A549 (cell line): ENCODE data around the gene CMIP. TPM values are rescaled to one million over a fixed set of nuclear protein-coding genes. Genes with fewer than 3 reads are reported as not detected.

Source experiments
- ATAC-seq, 2 experiments: fragments of 200-7000 bp in 1 of 2; fragments of >200 bp in 1 of 2; cut with Nextera tagmentation in 1 of 2; cut with Tn5 transposase in 1 of 2; 3 replicates each; pipeline versions ENCODE4 v1.8.0 to v1.9.1; 2018 to 2020; ENCODE audit warnings: mild to moderate bottlenecking in 1 of 2, moderate library complexity in 1 of 2
- CTCF ChIA-PET: fragments of 300-600 bp; sonication (Branson Sonifier 250); formaldehyde crosslinking; extraction: SDS; loops from one replicate; lab custom pipeline; 2021; ENCODE audit warnings: antibody characterized with exemption, inconsistent platforms; lab: Yijun Ruan, JAX
- POLR2A ChIA-PET: fragments of 350-600 bp; formaldehyde crosslinking; extraction: SDS; loops from one replicate; lab custom pipeline; 2021; ENCODE audit warnings: antibody characterized with exemption, inconsistent platforms; lab: Yijun Ruan, JAX
- DNase-seq, 2 experiments: peaks; one replicate each; pipeline versions ENCODE4 v3.0.0 to v3.0.0-alpha.2; 2011 to 2016; ENCODE audit warnings: low read depth in 1 of 2, low spot score in 1 of 2
- FAIRE-seq: peaks from 2 replicates; lab custom pipeline; 2011; peaks lifted over from hg19 to GRCh38; lab: Jason Lieb, UNC
- H3K27ac ChIP-seq, 2 experiments: fragments of >200 bp; sonication (Bioruptor Twin); formaldehyde crosslinking; 3 replicates each; pipeline ENCODE4 v1.5.1; 2016 to 2017
- H3K4me1 ChIP-seq: fragments of >200 bp; sonication (Bioruptor Twin); formaldehyde crosslinking; 3 replicates; pipeline ENCODE4 v1.6.1; 2016
- H3K4me2 ChIP-seq: fragments of >200 bp; sonication (Bioruptor Twin); formaldehyde crosslinking; 3 replicates; pipeline ENCODE4 v1.6.1; 2016
- H3K4me3 ChIP-seq: fragments of >200 bp; sonication (Bioruptor Twin); formaldehyde crosslinking; 3 replicates; pipeline ENCODE4 v1.5.1; 2016
- H3K9me3 ChIP-seq: fragments of >200 bp; sonication (Bioruptor Twin); formaldehyde crosslinking; 3 replicates; pipeline ENCODE4 v1.6.1; 2016
- BHLHE40 ChIP-seq: IDR thresholded peaks from 2 replicates; pipeline ENCODE4 v1.6.1; 2012; ENCODE audit warnings: low read depth, low read length, inconsistent platforms
- CBX8 ChIP-seq: fragments of 200-600 bp; sonication (generic); IDR thresholded peaks from 2 replicates; pipeline ENCODE4 v1.6.1; 2016
- CEBPB ChIP-seq, 2 experiments: fragments of >200 bp in 1 of 2; sonication (Bioruptor Twin) in 1 of 2; formaldehyde crosslinking in 1 of 2; IDR thresholded peaks; 2 replicates each; pipeline ENCODE4 v1.6.1; 2012 to 2016
- EHF ChIP-seq: fragments of 250-450 bp; sonication (Bioruptor Pico); IDR thresholded peaks from 2 replicates; pipeline ENCODE4 v1.5.0; 2020; ENCODE audit warnings: mild to moderate bottlenecking
- EP300 ChIP-seq, 2 experiments: fragments of >200 bp; sonication (Bioruptor Twin); formaldehyde crosslinking; IDR thresholded peaks; 2 replicates in 1 of 2; 3 replicates in 1 of 2; pipeline ENCODE4 v1.6.1; 2016 to 2017
- FOSB ChIP-seq: fragments of 250-450 bp; sonication (Bioruptor Pico); IDR thresholded peaks from 2 replicates; pipeline ENCODE4 v1.5.0; 2020; ENCODE audit warnings: mild to moderate bottlenecking, moderate library complexity
- FOSL2 ChIP-seq, 2 experiments: fragments of 450-650 bp in 1 of 2; fragments of >200 bp in 1 of 2; sonication (Bioruptor Twin) in 1 of 2; formaldehyde crosslinking; IDR thresholded peaks; 2 replicates each; pipeline versions ENCODE4 v1.5.0 to v1.6.1; 2016 to 2020; ENCODE audit warnings: mild to moderate bottlenecking in 1 of 2, moderate library complexity in 1 of 2
- GATA3 ChIP-seq: IDR thresholded peaks from 2 replicates; pipeline ENCODE4 v1.6.1; 2012; ENCODE audit warnings: borderline replicate concordance
- HDAC2 ChIP-seq: fragments of 200-600 bp; sonication (generic); IDR thresholded peaks from 2 replicates; pipeline ENCODE4 v1.6.1; 2016
- HOXA7 ChIP-seq: fragments of 250-450 bp; sonication (Bioruptor Pico); IDR thresholded peaks from 2 replicates; pipeline ENCODE4 v1.5.0; 2020; ENCODE audit warnings: mild to moderate bottlenecking, moderate library complexity
- HOXB13 ChIP-seq: fragments of 250-450 bp; sonication (Bioruptor Pico); IDR thresholded peaks from 2 replicates; pipeline ENCODE4 v1.5.0; 2020; ENCODE audit warnings: low read depth, mild to moderate bottlenecking, moderate library complexity
- HOXB5 ChIP-seq: fragments of 250-450 bp; sonication (Bioruptor Pico); IDR thresholded peaks from 2 replicates; pipeline ENCODE4 v1.5.0; 2020; ENCODE audit warnings: mild to moderate bottlenecking, moderate library complexity
- JUN ChIP-seq, 2 experiments: fragments of >200 bp; sonication (Bioruptor Twin); formaldehyde crosslinking; IDR thresholded peaks; 2 replicates in 1 of 2; 3 replicates in 1 of 2; pipeline ENCODE4 v1.6.1; 2016 to 2017
- KDM5A ChIP-seq: fragments of 200-600 bp; sonication (generic); IDR thresholded peaks from 2 replicates; pipeline ENCODE4 v1.6.1; 2016; ENCODE audit warnings: antibody characterized with exemption, mild to moderate bottlenecking
- MYC ChIP-seq: IDR thresholded peaks from 2 replicates; pipeline ENCODE4 v1.6.1; 2012; ENCODE audit warnings: mild to moderate bottlenecking, inconsistent platforms, low read length, improper control_type of control experiment, borderline replicate concordance
- NFE2L2 ChIP-seq: fragments of 150-350 bp; conservative IDR thresholded peaks from 2 replicates; pipeline ENCODE4 v1.6.1; 2014; ENCODE audit warnings: low read length
- NR3C1 ChIP-seq: fragments of >200 bp; sonication (Bioruptor Twin); formaldehyde crosslinking; IDR thresholded peaks from 3 replicates; pipeline ENCODE4 v1.6.1; 2017
- PHF8 ChIP-seq: fragments of 200-600 bp; sonication (generic); IDR thresholded peaks from 2 replicates; pipeline ENCODE4 v1.6.1; 2016; ENCODE audit warnings: low read depth, mild to moderate bottlenecking, antibody characterized with exemption, moderate library complexity, borderline replicate concordance
- RCOR1 ChIP-seq: fragments of 150-350 bp; IDR thresholded peaks from 2 replicates; pipeline ENCODE4 v1.6.1; 2014; ENCODE audit warnings: antibody characterized with exemption, low read length, low read depth
- RNF2 ChIP-seq: fragments of 200-600 bp; sonication (generic); IDR thresholded peaks from 2 replicates; pipeline ENCODE4 v1.6.1; 2016; ENCODE audit warnings: low read depth, mild to moderate bottlenecking, antibody characterized with exemption, moderate library complexity, borderline replicate concordance
- SREBF2 ChIP-seq: fragments of 450-650 bp; IDR thresholded peaks from 2 replicates; pipeline ENCODE4 v1.6.1; 2014; ENCODE audit warnings: mild to moderate bottlenecking, moderate library complexity
- TFCP2L1 ChIP-seq: fragments of 250-450 bp; sonication (Bioruptor Pico); IDR thresholded peaks from 2 replicates; pipeline ENCODE4 v1.5.0; 2021; ENCODE audit warnings: mild to moderate bottlenecking
- ZC3H11A ChIP-seq: fragments of 450-650 bp; IDR thresholded peaks from 2 replicates; pipeline ENCODE4 v1.6.1; 2014; ENCODE audit warnings: antibody characterized with exemption, mild to moderate bottlenecking
- WGBS: methylation state at CpG from one replicate; pipeline ENCODE4 v1.1.6; 2017; ENCODE audit errors: missing lambda C conversion rate; 5-methylcytosine and 5-hydroxymethylcytosine counted together
- polyA plus RNA-seq, 4 experiments: library from polyadenylated mRNA; depleted of rRNA in 3 of 4; stranded (reverse); fragments of >200 nt; fragmentation: RNase III in 1 of 4; extraction: RNeasy Plus Mini Kit Qiagen cat#74134 plus additional on column Dnase treatment in 1 of 4; gene quantifications; 2 replicates in 3 of 4; 3 replicates in 1 of 4; pipeline ENCODE4 v1.2.3, GENCODE V29; 2011 to 2017
- TF ChIP-seq, protein P1 (sequence below): fragments of 250-450 bp; sonication (Bioruptor Pico); IDR thresholded peaks from 2 replicates; pipeline ENCODE4 v1.5.0; 2020; ENCODE audit warnings: low read depth, mild to moderate bottlenecking, moderate library complexity
- TF ChIP-seq, protein P2 (sequence below): fragments of 450-650 bp; IDR thresholded peaks from 2 replicates; pipeline ENCODE4 v1.6.1; 2014; ENCODE audit warnings: antibody characterized with exemption
- TF ChIP-seq, protein P3 (sequence below): IDR thresholded peaks from 2 replicates; pipeline ENCODE4 v1.6.1; 2012
- TF ChIP-seq, protein P4 (sequence below): IDR thresholded peaks from 2 replicates; pipeline ENCODE4 v1.6.1; 2012
- TF ChIP-seq, protein P5 (sequence below): fragments of 250-450 bp; sonication (Bioruptor Pico); IDR thresholded peaks from 2 replicates; pipeline ENCODE4 v1.5.0; 2021; ENCODE audit warnings: mild to moderate bottlenecking, moderate library complexity, borderline replicate concordance
- TF ChIP-seq, protein P6 (sequence below): IDR thresholded peaks from 2 replicates; pipeline ENCODE4 v1.6.1; 2012; ENCODE audit warnings: low read depth, borderline replicate concordance

Gene CMIP
- polyA plus RNA-seq, 2 of the 4 experiments (the other 2 are of a cell fraction), result 21.6 to 125 TPM

- TF ChIP-seq RCOR1, result no peak
- TF ChIP-seq EP300 (IDR thresholded peaks at IDR 0.05), result no peak
- TF ChIP-seq NFE2L2, result no peak
These were observed 198.3 kb downstream of the CMIP start (continued) for GRCh38 chr16:81642943-81643342.

- ATAC-seq, result peak; percentile 4 to 29; a peak in 3 of 6 replicates
- TF ChIP-seq BHLHE40 (no peak), MYC (no peak), RCOR1 (no peak), NR3C1 (no peak), GATA3 (no peak), TFCP2L1 (no peak), NFE2L2 (no peak), RNF2 (no peak), JUN (IDR thresholded peaks at IDR 0.05) (no peak)
- TF ChIP-seq, protein P1, sequence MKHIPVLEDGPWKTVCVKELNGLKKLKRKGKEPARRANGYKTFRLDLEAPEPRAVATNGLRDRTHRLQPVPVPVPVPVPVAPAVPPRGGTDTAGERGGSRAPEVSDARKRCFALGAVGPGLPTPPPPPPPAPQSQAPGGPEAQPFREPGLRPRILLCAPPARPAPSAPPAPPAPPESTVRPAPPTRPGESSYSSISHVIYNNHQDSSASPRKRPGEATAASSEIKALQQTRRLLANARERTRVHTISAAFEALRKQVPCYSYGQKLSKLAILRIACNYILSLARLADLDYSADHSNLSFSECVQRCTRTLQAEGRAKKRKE, result no peak
- TF ChIP-seq, protein P2, sequence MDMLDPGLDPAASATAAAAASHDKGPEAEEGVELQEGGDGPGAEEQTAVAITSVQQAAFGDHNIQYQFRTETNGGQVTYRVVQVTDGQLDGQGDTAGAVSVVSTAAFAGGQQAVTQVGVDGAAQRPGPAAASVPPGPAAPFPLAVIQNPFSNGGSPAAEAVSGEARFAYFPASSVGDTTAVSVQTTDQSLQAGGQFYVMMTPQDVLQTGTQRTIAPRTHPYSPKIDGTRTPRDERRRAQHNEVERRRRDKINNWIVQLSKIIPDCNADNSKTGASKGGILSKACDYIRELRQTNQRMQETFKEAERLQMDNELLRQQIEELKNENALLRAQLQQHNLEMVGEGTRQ, result no peak
- TF ChIP-seq, protein P3, sequence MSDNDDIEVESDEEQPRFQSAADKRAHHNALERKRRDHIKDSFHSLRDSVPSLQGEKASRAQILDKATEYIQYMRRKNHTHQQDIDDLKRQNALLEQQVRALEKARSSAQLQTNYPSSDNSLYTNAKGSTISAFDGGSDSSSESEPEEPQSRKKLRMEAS, result no peak
- TF ChIP-seq, protein P4, sequence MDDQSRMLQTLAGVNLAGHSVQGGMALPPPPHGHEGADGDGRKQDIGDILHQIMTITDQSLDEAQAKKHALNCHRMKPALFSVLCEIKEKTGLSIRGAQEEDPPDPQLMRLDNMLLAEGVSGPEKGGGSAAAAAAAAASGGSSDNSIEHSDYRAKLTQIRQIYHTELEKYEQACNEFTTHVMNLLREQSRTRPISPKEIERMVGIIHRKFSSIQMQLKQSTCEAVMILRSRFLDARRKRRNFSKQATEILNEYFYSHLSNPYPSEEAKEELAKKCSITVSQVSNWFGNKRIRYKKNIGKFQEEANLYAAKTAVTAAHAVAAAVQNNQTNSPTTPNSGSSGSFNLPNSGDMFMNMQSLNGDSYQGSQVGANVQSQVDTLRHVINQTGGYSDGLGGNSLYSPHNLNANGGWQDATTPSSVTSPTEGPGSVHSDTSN, result no peak
- 84% methylated on average over 18 of the region's 20 CpGs for WGBS
- Histone ChIP-seq H3K4me1 (peaks cover 69% of the 10 kb centered on the region), H3K9me3 (no peaks in the 10 kb centered on the region), H3K27ac (peak overlapping the region; percentile 17 to 47; a peak in 4 of 6 replicates), H3K4me3 (no peak overlapping the region), H3K4me2 (no peak overlapping the region)
- DNase-seq, result peak in 1 of 2 experiments; percentile 60
- no peak for FAIRE-seq
- POLR2A ChIA-PET, result no interaction called here
- CTCF ChIA-PET, result no interaction called here
These were observed 200.7 kb downstream of the CMIP start for GRCh38 chr16:81645266-81645694.

- POLR2A ChIA-PET, result no interaction called here
- TF ChIP-seq HOXB5 (CRISPR knock-in tag), result no peak
- TF ChIP-seq ZC3H11A, result no peak
- TF ChIP-seq HOXA7 (CRISPR knock-in tag), result no peak
- TF ChIP-seq FOSL2 (IDR thresholded peaks at IDR 0.05), result no peak
- no peak for TF ChIP-seq FOSL2 (CRISPR knock-in tag; IDR thresholded peaks at IDR 0.05)
- TF ChIP-seq FOSB (CRISPR knock-in tag), result no peak
- TF ChIP-seq CEBPB (IDR thresholded peaks at IDR 0.05), result no peak
- TF ChIP-seq SREBF2, result no peak
- TF ChIP-seq EHF (CRISPR knock-in tag), result no peak
- no peak for TF ChIP-seq HDAC2
- no peak for TF ChIP-seq HOXB13 (CRISPR knock-in tag)
- TF ChIP-seq CBX8, result no peak
- TF ChIP-seq, protein P5, sequence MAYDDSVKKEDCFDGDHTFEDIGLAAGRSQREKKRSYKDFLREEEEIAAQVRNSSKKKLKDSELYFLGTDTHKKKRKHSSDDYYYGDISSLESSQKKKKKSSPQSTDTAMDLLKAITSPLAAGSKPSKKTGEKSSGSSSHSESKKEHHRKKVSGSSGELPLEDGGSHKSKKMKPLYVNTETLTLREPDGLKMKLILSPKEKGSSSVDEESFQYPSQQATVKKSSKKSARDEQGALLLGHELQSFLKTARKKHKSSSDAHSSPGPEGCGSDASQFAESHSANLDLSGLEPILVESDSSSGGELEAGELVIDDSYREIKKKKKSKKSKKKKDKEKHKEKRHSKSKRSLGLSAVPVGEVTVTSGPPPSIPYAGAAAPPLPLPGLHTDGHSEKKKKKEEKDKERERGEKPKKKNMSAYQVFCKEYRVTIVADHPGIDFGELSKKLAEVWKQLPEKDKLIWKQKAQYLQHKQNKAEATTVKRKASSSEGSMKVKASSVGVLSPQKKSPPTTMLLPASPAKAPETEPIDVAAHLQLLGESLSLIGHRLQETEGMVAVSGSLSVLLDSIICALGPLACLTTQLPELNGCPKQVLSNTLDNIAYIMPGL, result no peak
- no peak for TF ChIP-seq PHF8
- TF ChIP-seq, protein P6, sequence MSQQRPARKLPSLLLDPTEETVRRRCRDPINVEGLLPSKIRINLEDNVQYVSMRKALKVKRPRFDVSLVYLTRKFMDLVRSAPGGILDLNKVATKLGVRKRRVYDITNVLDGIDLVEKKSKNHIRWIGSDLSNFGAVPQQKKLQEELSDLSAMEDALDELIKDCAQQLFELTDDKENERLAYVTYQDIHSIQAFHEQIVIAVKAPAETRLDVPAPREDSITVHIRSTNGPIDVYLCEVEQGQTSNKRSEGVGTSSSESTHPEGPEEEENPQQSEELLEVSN, result no peak
- no peak for TF ChIP-seq KDM5A
- TF ChIP-seq NR3C1, result no peak
- no peak overlapping the region for H3K4me2 ChIP-seq
- no peak for DNase-seq
- no peak overlapping the region for H3K4me3 ChIP-seq
- no peaks in the 10 kb centered on the region for H3K9me3 ChIP-seq
- ATAC-seq, result no peak
- no peak for FAIRE-seq
- 93% methylated on average over 3 of the region's 4 CpGs for WGBS
- CTCF ChIA-PET, result no interaction called here
- peak overlapping the region in 1 of 2 experiments; percentile 17; a peak in 2 of 6 replicates for H3K27ac ChIP-seq
- peaks cover 75% of the 10 kb centered on the region for H3K4me1 ChIP-seq
These were observed 201.3 kb downstream of the CMIP start for GRCh38 chr16:81645925-81646324.
